ENCODE data around the gene ADCYAP1.
"Not testable (repeated sequence)": the region's sequence is repeated elsewhere in the genome, so short reads cannot be mapped to it uniquely, and the experiment has no call there.

ADCYAP1 gene

GRCh38 chr18:904218-905090 lies at the start of gene ADCYAP1:
Gene ADCYAP1, plus strand, starts transcription at chr18:904871. Its CDS starts 516 bp downstream, at chr18:905387.
- H3K4me3 ChIP-seq (replicated peaks in 1 of 2; ENCODE audit: low read depth in 2 of 2, low read length in 2 of 2), result no peak within 1 kb of the TSS
- peak; percentile 10 to 25 for DNase-seq (ENCODE audit: low read depth in 2 of 2)
- no peak for TF ChIP-seq CTCF (IDR thresholded peaks at IDR 0.05; ENCODE audit: low read depth, low read length)

GRCh38 chr18:857986-858385 lies 46.7 kb upstream of the ADCYAP1 start:
- TF ChIP-seq CTCF (IDR thresholded peaks at IDR 0.05; ENCODE audit: low read depth, low read length), result no peak
- no peak overlapping the region for H3K4me3 ChIP-seq (replicated peaks in 1 of 2; ENCODE audit: low read depth in 2 of 2, low read length in 2 of 2)
- DNase-seq (ENCODE audit: low read depth in 2 of 2), result no peak

- TF ChIP-seq CTCF (IDR thresholded peaks at IDR 0.05; ENCODE audit: low read depth, low read length), result peak; percentile 100
- H3K4me3 ChIP-seq (replicated peaks in 1 of 2; ENCODE audit: low read depth in 2 of 2, low read length in 2 of 2), result no peak overlapping the region
- peak; percentile 82 to 87 for DNase-seq (ENCODE audit: low read depth in 2 of 2)
These were observed 39.8 kb upstream of the ADCYAP1 start for GRCh38 chr18:864872-865273.

GRCh38 chr18:867257-867656 lies 37.4 kb upstream of the ADCYAP1 start:
- DNase-seq (ENCODE audit: low read depth in 2 of 2), result no peak
- no peak overlapping the region for H3K4me3 ChIP-seq (replicated peaks in 1 of 2; ENCODE audit: low read depth in 2 of 2, low read length in 2 of 2)
- no peak for TF ChIP-seq CTCF (IDR thresholded peaks at IDR 0.05; ENCODE audit: low read depth, low read length)

GRCh38 chr18:873426-873825 lies 31.2 kb upstream of the ADCYAP1 start:
- not testable (repeated sequence) for H3K4me3 ChIP-seq (replicated peaks in 1 of 2; ENCODE audit: low read depth in 2 of 2, low read length in 2 of 2); DNase-seq (ENCODE audit: low read depth in 2 of 2)

- no peak overlapping the region for H3K4me3 ChIP-seq (replicated peaks in 1 of 2; ENCODE audit: low read depth in 2 of 2, low read length in 2 of 2)
- no peak for TF ChIP-seq CTCF (IDR thresholded peaks at IDR 0.05; ENCODE audit: low read depth, low read length)
- no peak for DNase-seq (ENCODE audit: low read depth in 2 of 2)
These were observed 28.8 kb upstream of the ADCYAP1 start for GRCh38 chr18:875912-876311.

- DNase-seq (ENCODE audit: low read depth in 2 of 2), result no peak
- no peak for TF ChIP-seq CTCF (IDR thresholded peaks at IDR 0.05; ENCODE audit: low read depth, low read length)
- no peak overlapping the region for H3K4me3 ChIP-seq (replicated peaks in 1 of 2; ENCODE audit: low read depth in 2 of 2, low read length in 2 of 2)
These were observed 27.4 kb upstream of the ADCYAP1 start for GRCh38 chr18:877238-877637.
